HG03457 (cell line): Measurements from ENCODE around the gene MED14.

ENCODE experiments used
- ATAC-seq: cut with Tn5 transposase; IDR thresholded peaks from one replicate; pipeline ENCODE4 v1.9.1; 2021; ENCODE audit warnings: moderate number of reproducible peaks; ENCODE audit not compliant: unreplicated experiment

Gene MED14

GRCh38 chrX:40663880-40664630 lies 71.3 kb downstream of the MED14 start:
- ATAC-seq, result no peak

GRCh38 chrX:40663078-40663740 lies 72.1 kb downstream of the MED14 start:
- ATAC-seq, result no peak

- ATAC-seq, result no peak
Observed at GRCh38 chrX:40661489-40661888, 73.9 kb downstream of the MED14 start.

- ATAC-seq, result no peak
Observed at GRCh38 chrX:40660381-40660780, 75.0 kb downstream of the MED14 start.

- ATAC-seq, result no peak
Observed at GRCh38 chrX:40653535-40653934, 81.8 kb downstream of the MED14 start.

GRCh38 chrX:40652664-40653063 lies 82.7 kb downstream of the MED14 start:
- ATAC-seq, result no peak

GRCh38 chrX:40651620-40652223 lies 83.6 kb downstream of the MED14 start:
- no peak for ATAC-seq

- ATAC-seq, result peak; percentile 43
Observed at GRCh38 chrX:40647307-40648197, 87.8 kb downstream of the MED14 start, which contains the start of gene CXorf38. CXorf38 (minus strand) TSS chrX:40647561; CDS start chrX:40647520, 41 bp downstream.

- peak; percentile 19 for ATAC-seq
Observed at GRCh38 chrX:40646489-40647306, 88.6 kb downstream of the MED14 start.

- ATAC-seq, result no peak
Observed at GRCh38 chrX:40644821-40645358, 90.5 kb downstream of the MED14 start.

GRCh38 chrX:40644176-40644575 lies 91.2 kb downstream of the MED14 start:
- no peak for ATAC-seq

GRCh38 chrX:40637687-40638086 lies 97.7 kb downstream of the MED14 start:
- no peak for ATAC-seq

- no peak for ATAC-seq
Observed at GRCh38 chrX:40632199-40632598, 103.1 kb downstream of the MED14 start.

GRCh38 chrX:40628506-40628905 lies 106.8 kb downstream of the MED14 start:
- no peak for ATAC-seq

- no peak for ATAC-seq
Observed at GRCh38 chrX:40625294-40625693, 110.0 kb downstream of the MED14 start.

- ATAC-seq, result no peak
Observed at GRCh38 chrX:40623665-40624064, 111.7 kb downstream of the MED14 start.

GRCh38 chrX:40623139-40623536 lies 112.2 kb downstream of the MED14 start, which contains the start of gene MPC1L:
MPC1L (plus strand) TSS chrX:40623428; CDS start chrX:40623566, 138 bp downstream.
- no peak for ATAC-seq

GRCh38 chrX:40622479-40623138 lies 112.7 kb downstream of the MED14 start:
- no peak for ATAC-seq

- no peak for ATAC-seq
Observed at GRCh38 chrX:40617566-40617965, 117.8 kb downstream of the MED14 start.
